Activated T-helper 1 cell treated with anti-CD3 and anti-CD28 coated beads, Interleukin-12 subunit alpha, Interleukin-12 subunit beta, Interleukin-2, Interleukin-4 antibody, amounts not matched to agents 30 ng/mL and 10 ng/mL and 1 ng/mL, durations not matched to agents 14 hours and 24 hours and 36 hours (primary cell): ENCODE measurements around the gene SNORC. TPM values are rescaled to one million over a fixed set of nuclear protein-coding genes. Genes with fewer than 3 reads are reported as not detected.
A peak's percentile ranks its signal among the peaks of the same experiment; 100 is the strongest.

Experiments used
- DNase-seq: peaks from one replicate; pipeline ENCODE4 v3.0.0; 2021; ENCODE audit warnings: low spot score
- H3K27ac Mint-ChIP-seq: one replicate; pipeline ENCODE4 v1.8.0; 2021; ENCODE audit warnings: mild to moderate bottlenecking, mixed read lengths
- H3K27me3 Mint-ChIP-seq: one replicate; pipeline ENCODE4 v1.8.0; 2022; ENCODE audit warnings: mild to moderate bottlenecking, moderate library complexity, mixed read lengths; ENCODE audit not compliant: insufficient read depth
- H3K36me3 Mint-ChIP-seq: one replicate; pipeline ENCODE4 v1.8.0; 2021; ENCODE audit warnings: low read depth, mixed read lengths
- H3K4me1 Mint-ChIP-seq: one replicate; pipeline ENCODE4 v1.8.0; 2021; ENCODE audit warnings: low read depth, mixed read lengths
- H3K4me3 Mint-ChIP-seq: one replicate; pipeline ENCODE4 v1.8.0; 2021; ENCODE audit warnings: mild to moderate bottlenecking, moderate library complexity, mixed read lengths
- H3K9me3 Mint-ChIP-seq: one replicate; pipeline ENCODE4 v1.8.0; 2021; ENCODE audit warnings: mixed read lengths
- intact Hi-C: fragments of 100-400 bp; cut with micrococcal nuclease; formaldehyde crosslinking; loops from one replicate; pipeline ENCODE4 v1.15.1; 2024
- total RNA-seq: library from RNA; stranded (reverse); gene quantifications from 2 replicates; pipeline ENCODE4 v1.2.3, GENCODE V29; 2022

The SNORC gene
- total RNA-seq, 1 donor from 2014 or later = 1.8 TPM

GRCh38 chr2:232871835-232872736, 2.0 kb downstream of the SNORC start:
- no peaks in the 10 kb centered on the region for H3K9me3 Mint-ChIP-seq
- no peak for DNase-seq
- peaks cover 9% of the 10 kb centered on the region for H3K27me3 Mint-ChIP-seq
- intact Hi-C loops = no loop called here
- no peaks in the 10 kb centered on the region for H3K4me1 Mint-ChIP-seq
- no peaks in the 10 kb centered on the region for H3K36me3 Mint-ChIP-seq
- H3K27ac Mint-ChIP-seq = peak overlapping the region; percentile 34
- no peak overlapping the region for H3K4me3 Mint-ChIP-seq

DNA sequence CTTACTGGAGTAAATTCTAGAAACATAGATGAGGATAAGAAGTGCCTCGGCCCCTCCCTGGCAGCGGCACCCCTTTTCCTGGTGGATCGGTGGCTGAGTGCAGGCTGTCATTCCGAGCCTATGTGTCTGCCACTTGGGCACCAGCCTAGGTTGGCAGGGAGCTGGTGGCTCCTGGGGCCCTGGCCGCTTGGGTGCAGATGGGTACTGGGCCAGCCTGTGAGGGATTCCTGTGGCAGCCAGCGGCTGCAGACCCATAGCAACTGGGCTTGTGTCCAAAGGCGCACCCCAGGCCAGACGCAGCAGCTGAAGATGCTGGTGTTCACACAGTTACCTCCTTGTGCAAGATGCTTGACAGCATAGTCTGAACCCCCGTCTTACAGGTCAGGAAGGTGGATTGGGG, 2.8 kb downstream of the SNORC start:
- intact Hi-C loops = no loop called here
- H3K36me3 Mint-ChIP-seq = no peaks in the 10 kb centered on the region
- no peak overlapping the region for H3K4me3 Mint-ChIP-seq
- no peaks in the 10 kb centered on the region for H3K9me3 Mint-ChIP-seq
- no peak for DNase-seq
- H3K27me3 Mint-ChIP-seq = peaks cover 12% of the 10 kb centered on the region
- H3K4me1 Mint-ChIP-seq = no peaks in the 10 kb centered on the region
- peak overlapping the region; percentile 34 for H3K27ac Mint-ChIP-seq

- no peak overlapping the region for H3K4me3 Mint-ChIP-seq
- intact Hi-C loops = no loop called here
- peaks cover 14% of the 10 kb centered on the region for H3K27me3 Mint-ChIP-seq
- DNase-seq = no peak
- no peaks in the 10 kb centered on the region for H3K9me3 Mint-ChIP-seq
- H3K36me3 Mint-ChIP-seq = no peaks in the 10 kb centered on the region
- no peak overlapping the region for H3K27ac Mint-ChIP-seq
- H3K4me1 Mint-ChIP-seq = no peaks in the 10 kb centered on the region
These were observed 3.3 kb downstream of the SNORC start for GRCh38 chr2:232873292-232873908.

- intact Hi-C loops = no loop called here
- H3K27me3 Mint-ChIP-seq = peaks cover 14% of the 10 kb centered on the region
- H3K27ac Mint-ChIP-seq = no peak overlapping the region
- H3K9me3 Mint-ChIP-seq = no peaks in the 10 kb centered on the region
- H3K36me3 Mint-ChIP-seq = no peaks in the 10 kb centered on the region
- H3K4me3 Mint-ChIP-seq = no peak overlapping the region
- H3K4me1 Mint-ChIP-seq = no peaks in the 10 kb centered on the region
- DNase-seq = no peak
These were observed 4.0 kb downstream of the SNORC start for GRCh38 chr2:232873909-232874641.

DNA sequence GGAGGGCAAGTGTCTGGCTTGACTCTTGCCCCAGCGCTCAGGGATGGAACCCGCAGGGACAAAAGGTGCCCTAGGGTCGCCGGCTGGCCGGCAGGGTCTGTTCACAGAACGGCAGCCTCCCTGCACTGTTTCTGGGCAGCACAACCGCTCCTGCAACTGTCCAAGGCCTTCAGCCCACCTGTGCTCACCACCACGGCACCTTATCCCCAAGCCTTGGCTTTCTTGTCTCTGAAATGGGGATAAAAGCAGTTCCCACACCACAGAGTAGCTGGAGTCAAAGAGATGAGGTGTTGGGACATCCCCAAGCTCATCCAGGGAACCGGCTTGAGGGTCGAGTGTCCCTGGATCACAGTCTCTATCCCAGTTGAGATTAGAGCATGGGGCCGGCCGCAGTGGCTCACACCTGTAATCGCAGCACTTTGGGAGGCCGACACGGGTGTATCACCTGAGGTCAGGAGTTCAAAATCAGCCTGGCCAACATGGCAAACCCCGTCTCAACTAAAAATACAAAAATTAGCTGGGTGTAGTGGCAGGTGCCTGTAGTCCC, 4.7 kb downstream of the SNORC start:
- intact Hi-C loops = no loop called here
- no peak for DNase-seq
- Mint-ChIP-seq H3K27me3 (peaks cover 14% of the 10 kb centered on the region), H3K36me3 (no peaks in the 10 kb centered on the region), H3K4me1 (no peaks in the 10 kb centered on the region), H3K27ac (peak overlapping the region; percentile 71), H3K4me3 (peak overlapping the region; percentile 73), H3K9me3 (no peaks in the 10 kb centered on the region)

GRCh38 chr2:232875256-232876121, 5.4 kb downstream of the SNORC start:
- intact Hi-C loops = no loop called here
- Mint-ChIP-seq H3K36me3 (no peaks in the 10 kb centered on the region), H3K27ac (peak overlapping the region; percentile 71), H3K27me3 (peaks cover 14% of the 10 kb centered on the region), H3K4me1 (no peaks in the 10 kb centered on the region), H3K9me3 (no peaks in the 10 kb centered on the region), H3K4me3 (peak overlapping the region; percentile 73)
- no peak for DNase-seq

GRCh38 chr2:232876161-232876977, 6.3 kb downstream of the SNORC start:
- DNase-seq = peak; percentile 7
- no peaks in the 10 kb centered on the region for H3K9me3 Mint-ChIP-seq
- intact Hi-C loops = no loop called here
- no peak overlapping the region for H3K27ac Mint-ChIP-seq
- H3K36me3 Mint-ChIP-seq = no peaks in the 10 kb centered on the region
- H3K27me3 Mint-ChIP-seq = peaks cover 14% of the 10 kb centered on the region
- no peaks in the 10 kb centered on the region for H3K4me1 Mint-ChIP-seq
- peak overlapping the region; percentile 54 for H3K4me3 Mint-ChIP-seq

DNA sequence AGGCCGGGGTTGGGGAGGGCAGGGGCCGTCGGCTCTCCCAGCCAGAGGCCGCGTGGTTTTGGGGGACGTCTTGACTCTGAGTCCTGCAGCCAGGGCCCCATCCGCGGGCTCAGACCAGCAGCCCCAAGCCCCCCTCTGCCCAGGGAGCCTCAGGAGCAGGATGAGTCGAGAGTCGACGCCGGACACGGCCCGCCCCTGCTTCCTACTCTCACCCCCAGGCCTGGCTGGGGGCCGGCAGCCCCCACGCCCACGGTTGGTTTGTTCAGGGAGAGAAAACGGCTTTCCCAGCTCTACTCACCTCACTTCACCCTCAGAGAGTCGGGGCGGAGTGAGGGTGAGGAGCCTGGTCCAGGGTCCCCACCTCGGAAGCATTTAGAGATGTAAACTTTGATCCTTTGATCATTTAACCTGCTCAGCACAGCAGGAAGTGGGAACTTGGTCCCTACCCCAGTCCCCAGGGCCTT, 6.9 kb downstream of the SNORC start:
- Mint-ChIP-seq H3K4me3 (peak overlapping the region; percentile 72), H3K4me1 (no peaks in the 10 kb centered on the region)

DNA sequence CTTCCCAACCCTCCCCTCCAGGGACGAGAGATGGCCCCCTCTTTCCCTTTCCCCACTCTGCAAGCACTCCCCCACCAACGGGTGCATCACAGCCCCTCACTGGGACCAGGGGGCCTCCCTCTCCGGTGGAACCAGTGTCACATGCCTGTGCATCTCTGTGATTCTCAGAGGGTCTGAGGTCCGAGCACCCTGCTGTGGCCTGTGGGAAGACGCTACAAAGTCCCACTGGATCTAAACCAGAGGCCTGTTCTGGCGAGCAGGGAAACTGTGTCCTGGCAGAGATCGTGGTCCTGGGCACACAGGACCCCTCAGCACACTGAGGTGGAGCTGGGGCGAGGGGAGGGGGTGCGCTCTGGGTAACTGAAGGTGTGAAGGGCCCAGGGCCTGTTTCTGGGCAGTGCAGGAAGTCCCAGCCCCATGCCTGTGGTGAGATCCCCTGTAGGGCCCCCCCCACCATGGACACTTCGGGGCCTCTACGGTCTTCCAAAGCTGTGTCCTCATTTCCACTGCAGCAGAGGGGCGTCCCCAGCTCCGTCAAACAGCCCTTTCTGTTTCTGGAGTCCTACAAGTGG, 8.0 kb downstream of the SNORC start:
- H3K4me3 Mint-ChIP-seq = peak overlapping the region; percentile 72
- intact Hi-C loops = no loop called here
- no peaks in the 10 kb centered on the region for H3K4me1 Mint-ChIP-seq
- no peak for DNase-seq
- no peaks in the 10 kb centered on the region for H3K36me3 Mint-ChIP-seq
- no peaks in the 10 kb centered on the region for H3K9me3 Mint-ChIP-seq
- no peak overlapping the region for H3K27ac Mint-ChIP-seq
- H3K27me3 Mint-ChIP-seq = peaks cover 14% of the 10 kb centered on the region

More for the DNA sequence above, 6.9 kb downstream of the SNORC start:
- H3K36me3 Mint-ChIP-seq = no peaks in the 10 kb centered on the region
- H3K9me3 Mint-ChIP-seq = no peaks in the 10 kb centered on the region
- peaks cover 14% of the 10 kb centered on the region for H3K27me3 Mint-ChIP-seq
- intact Hi-C loops = no loop called here
- no peak overlapping the region for H3K27ac Mint-ChIP-seq
- DNase-seq = no peak

DNA sequence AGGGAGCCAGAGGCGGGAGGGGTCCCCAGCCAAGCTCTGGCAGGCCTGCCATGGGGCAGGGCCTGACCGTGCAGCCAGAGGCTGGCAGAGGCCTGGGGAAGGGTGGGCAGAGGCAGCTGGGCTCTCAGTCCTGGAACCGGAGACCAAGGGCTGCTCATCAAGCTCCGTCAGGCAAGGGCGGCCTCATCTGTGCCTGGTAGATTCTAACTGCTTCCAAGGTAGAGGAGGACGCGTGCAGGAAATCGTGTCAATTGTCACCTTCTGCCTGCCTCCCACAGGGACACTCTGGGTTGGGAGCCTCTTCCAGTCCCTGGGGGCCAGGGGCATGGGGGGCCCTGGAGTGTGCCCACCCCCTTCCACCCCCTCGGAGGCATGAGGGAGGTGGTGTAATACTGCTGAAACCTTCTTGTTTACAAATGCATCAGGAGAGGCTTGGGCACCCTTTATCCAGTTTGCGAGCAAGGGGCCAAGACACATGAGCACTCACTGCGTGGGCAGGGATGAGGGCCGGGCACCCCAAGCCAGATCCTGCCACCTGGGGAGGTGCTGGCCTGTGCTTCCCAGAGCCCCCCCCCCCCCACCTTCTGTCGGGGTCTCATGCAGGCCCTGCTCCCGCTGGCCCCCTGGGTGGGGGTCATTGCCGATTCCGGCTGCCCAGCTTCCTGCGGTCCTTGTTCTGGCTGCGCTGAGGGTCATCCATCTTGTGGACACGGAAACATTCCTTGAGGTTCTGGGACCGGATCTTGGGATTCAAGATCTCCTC, 9.0 kb downstream of the SNORC start:
- intact Hi-C loops = no loop called here
- no peaks in the 10 kb centered on the region for H3K36me3 Mint-ChIP-seq

More for the DNA sequence above, 9.0 kb downstream of the SNORC start:
- DNase-seq = no peak
- H3K4me1 Mint-ChIP-seq = no peaks in the 10 kb centered on the region
- H3K9me3 Mint-ChIP-seq = no peaks in the 10 kb centered on the region
- no peak overlapping the region for H3K27ac Mint-ChIP-seq
- no peak overlapping the region for H3K4me3 Mint-ChIP-seq
- peaks cover 14% of the 10 kb centered on the region for H3K27me3 Mint-ChIP-seq
